Measurements from ENCODE around the gene IFNA16.
"Not testable (repeated sequence)": the region's sequence is repeated elsewhere in the genome, so short reads cannot be mapped to it uniquely, and the experiment has no call there.

IFNA16 gene

DNA sequence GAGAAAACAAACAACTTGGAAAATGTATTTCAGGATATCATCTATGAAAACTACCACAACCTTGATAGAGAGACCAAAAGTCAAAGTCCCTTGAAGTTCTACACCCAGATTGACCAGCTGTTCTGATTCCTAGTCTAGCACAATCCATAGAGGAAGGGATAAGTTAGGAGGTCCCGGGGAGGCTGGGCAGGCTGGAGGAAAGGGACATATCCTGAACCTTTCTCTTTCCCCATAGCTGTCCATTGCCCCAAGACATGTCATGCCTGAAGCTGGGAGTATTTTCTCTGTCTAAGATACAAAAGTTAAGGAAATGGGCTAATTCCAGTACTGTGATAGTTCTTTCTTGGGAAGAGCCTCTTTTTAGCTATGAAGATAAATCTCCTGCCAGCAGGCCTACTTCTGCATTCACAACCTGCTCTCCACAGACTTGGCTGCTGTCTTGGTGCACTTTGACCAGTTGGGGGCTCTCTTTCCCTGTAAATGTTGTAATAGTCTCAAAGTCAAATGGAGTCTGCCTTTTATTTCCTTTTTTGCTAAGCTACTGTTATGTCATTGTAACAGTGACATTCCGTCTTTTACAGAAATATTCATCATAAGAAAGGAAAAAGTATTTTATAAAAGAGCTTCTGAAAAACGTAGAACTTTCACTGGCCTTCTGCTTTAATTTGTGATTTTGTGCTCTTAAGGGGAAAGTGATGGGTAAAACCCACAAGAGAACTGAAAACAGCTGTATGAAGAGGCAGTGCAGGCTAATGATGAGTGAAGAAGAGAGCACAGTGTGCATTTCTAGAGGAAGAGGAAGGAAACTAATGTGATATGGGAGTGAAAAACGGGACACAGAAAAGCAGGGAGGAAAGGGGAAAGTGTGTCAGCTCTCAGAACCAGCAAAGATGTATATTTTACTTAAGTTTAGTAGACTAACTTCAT lies 34.0 kb downstream of the IFNA16 start:
- TF ChIP-seq, protein P1, sequence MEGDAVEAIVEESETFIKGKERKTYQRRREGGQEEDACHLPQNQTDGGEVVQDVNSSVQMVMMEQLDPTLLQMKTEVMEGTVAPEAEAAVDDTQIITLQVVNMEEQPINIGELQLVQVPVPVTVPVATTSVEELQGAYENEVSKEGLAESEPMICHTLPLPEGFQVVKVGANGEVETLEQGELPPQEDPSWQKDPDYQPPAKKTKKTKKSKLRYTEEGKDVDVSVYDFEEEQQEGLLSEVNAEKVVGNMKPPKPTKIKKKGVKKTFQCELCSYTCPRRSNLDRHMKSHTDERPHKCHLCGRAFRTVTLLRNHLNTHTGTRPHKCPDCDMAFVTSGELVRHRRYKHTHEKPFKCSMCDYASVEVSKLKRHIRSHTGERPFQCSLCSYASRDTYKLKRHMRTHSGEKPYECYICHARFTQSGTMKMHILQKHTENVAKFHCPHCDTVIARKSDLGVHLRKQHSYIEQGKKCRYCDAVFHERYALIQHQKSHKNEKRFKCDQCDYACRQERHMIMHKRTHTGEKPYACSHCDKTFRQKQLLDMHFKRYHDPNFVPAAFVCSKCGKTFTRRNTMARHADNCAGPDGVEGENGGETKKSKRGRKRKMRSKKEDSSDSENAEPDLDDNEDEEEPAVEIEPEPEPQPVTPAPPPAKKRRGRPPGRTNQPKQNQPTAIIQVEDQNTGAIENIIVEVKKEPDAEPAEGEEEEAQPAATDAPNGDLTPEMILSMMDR (IDR thresholded peaks at IDR 0.05; ENCODE audit: control insufficient read depth, insufficient read depth, low read depth, low read length, missing control alignments), result peak; percentile 37
- not testable (repeated sequence) for H3K4me3 ChIP-seq (ENCODE audit: control insufficient read depth, low read depth, low read length); DNase-seq (ENCODE audit: low read depth)

DNA sequence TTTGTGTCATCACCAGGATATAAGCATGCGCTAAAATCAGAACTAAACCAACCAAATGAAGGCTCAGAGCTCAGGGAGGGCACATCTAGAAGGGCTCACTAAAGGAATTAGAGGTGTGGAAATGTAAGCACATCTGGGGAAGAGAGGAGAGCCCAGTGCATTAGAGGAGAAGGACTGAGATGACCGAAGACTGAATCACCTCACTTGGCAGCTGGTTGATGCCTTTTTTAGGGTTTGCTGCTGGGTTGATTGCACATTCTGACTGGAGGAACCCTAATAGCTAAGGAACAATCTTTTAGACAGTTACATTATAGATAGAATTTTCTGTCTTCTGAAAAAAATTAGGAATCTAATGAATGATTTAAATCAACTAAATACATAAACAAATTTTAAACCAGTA lies 42.4 kb downstream of the IFNA16 start:
- DNase-seq (ENCODE audit: low read depth), result no peak
- no peak overlapping the region for H3K4me3 ChIP-seq (ENCODE audit: control insufficient read depth, low read depth, low read length)
- TF ChIP-seq, protein P1 (IDR thresholded peaks at IDR 0.05; ENCODE audit: control insufficient read depth, insufficient read depth, low read depth, low read length, missing control alignments), result no peak

DNA sequence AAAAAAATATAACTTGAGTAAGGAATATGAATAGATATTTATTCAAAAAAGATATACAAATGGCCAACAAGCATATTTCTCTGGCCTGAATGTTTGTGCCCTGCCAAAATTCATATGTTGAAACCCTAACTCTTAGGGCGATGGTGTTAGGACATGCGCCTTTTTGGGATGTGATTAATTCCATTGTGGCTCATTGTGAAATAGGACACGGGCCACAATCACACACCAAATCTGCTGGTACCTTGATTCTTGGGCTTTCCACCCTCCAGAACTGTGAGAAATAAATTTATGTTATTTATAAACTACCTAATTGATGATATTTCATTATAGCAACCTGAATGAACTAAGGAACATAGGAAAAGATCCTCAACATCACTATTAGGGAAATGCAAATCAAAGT lies 45.0 kb downstream of the IFNA16 start:
- no peak overlapping the region for H3K4me3 ChIP-seq (ENCODE audit: control insufficient read depth, low read depth, low read length)
- TF ChIP-seq, protein P1 (IDR thresholded peaks at IDR 0.05; ENCODE audit: control insufficient read depth, insufficient read depth, low read depth, low read length, missing control alignments), result no peak
- DNase-seq (ENCODE audit: low read depth), result no peak

DNA sequence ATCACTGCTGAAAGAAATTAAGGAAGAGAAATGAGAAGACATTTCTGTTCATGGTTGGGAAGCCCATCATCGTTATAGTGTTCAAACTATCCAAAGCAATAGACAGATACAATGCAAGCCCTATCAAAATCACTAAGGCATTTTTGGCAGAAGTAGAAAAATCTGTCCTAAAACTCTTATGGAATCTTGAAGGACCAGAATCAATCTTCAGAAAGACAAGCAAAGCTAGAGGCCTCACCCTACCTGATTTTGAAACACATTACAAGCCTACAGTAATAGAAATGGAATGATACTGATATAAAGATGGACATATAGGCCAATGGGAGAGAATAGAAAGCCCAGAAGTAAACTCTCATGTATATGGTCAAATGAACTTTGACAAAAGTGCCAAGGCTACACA lies 45.8 kb downstream of the IFNA16 start:
- no peak overlapping the region for H3K4me3 ChIP-seq (ENCODE audit: control insufficient read depth, low read depth, low read length)
- no peak for DNase-seq (ENCODE audit: low read depth)
- TF ChIP-seq, protein P1 (IDR thresholded peaks at IDR 0.05; ENCODE audit: control insufficient read depth, insufficient read depth, low read depth, low read length, missing control alignments), result no peak

DNA sequence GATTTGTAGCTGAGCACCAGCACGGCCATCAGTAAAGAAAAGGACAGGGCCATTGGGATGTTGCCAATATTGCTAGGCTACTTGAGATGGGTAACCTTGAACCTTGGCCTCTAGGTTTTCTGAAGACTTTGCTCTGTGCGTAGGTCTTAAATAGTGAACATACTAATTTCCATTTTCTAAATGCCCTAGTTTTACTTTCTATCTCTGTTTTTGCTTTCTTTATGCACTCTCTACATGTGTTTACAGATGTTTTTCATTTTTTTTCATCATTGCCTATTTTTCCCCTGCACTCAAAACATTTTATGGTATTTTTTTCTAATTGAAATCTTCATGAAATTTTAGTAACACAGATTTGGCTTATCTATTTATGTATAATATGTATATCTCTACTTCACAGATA lies 50.6 kb downstream of the IFNA16 start, which contains the start of gene IFNA21:
Gene IFNA21, minus strand, starts transcription at position 101 of the 400 bp plus-strand sequence. Its CDS starts 48 bp downstream, at position 53.
- not testable (repeated sequence) for DNase-seq (ENCODE audit: low read depth); H3K4me3 ChIP-seq (ENCODE audit: control insufficient read depth, low read depth, low read length)

All from AG09309 (cell line).